ENCODE results near the gene MTERF4. TPM values are rescaled to one million over a fixed set of nuclear protein-coding genes. Genes with fewer than 3 reads are reported as not detected.

Gene MTERF4
- total and polyA plus RNA-seq, 2 of the 4 experiments (the other 2 are of a cell fraction), result 26.6 to 33.3 TPM

GRCh38 chr2:241068942-241069810 lies 32.9 kb downstream of the MTERF4 start (continued):
- TF ChIP-seq RFX5 (IDR thresholded peaks at IDR 0.05; ENCODE audit: low read depth, low read length), result no peak

GRCh38 chr2:241068136-241068941 lies 33.7 kb downstream of the MTERF4 start:
- Histone ChIP-seq H2BK15ac (ENCODE audit: low read depth, low read length) (no peak overlapping the region), H2BK5ac (ENCODE audit: low read depth, low read length, poor library complexity, severe bottlenecking) (no peak overlapping the region), H3K4me3 (ENCODE audit: insufficient read depth, low read depth, low read length) (no peak overlapping the region), H3K9me3 (ENCODE audit: control insufficient read depth, insufficient read depth, low read length) (no peaks in the 10 kb centered on the region), H2BK120ac (ENCODE audit: low read depth, low read length) (no peak overlapping the region), H3K4me1 (ENCODE audit: control insufficient read depth, insufficient read depth, low read length) (no peaks in the 10 kb centered on the region), H3K14ac (replicated peaks; ENCODE audit: low read depth, low read length) (no peak overlapping the region), H2BK20ac (ENCODE audit: low read depth, low read length) (no peak overlapping the region), H4K20me1 (ENCODE audit: insufficient read depth, low read length) (no peaks in the 10 kb centered on the region), H4K8ac (ENCODE audit: low read depth in 2 of 2, low read length in 2 of 2) (no peak overlapping the region), H3K27me3 (ENCODE audit: control insufficient read depth, insufficient read depth, low read length) (no peaks in the 10 kb centered on the region), H3K18ac (ENCODE audit: low read depth, low read length) (no peak overlapping the region), H3K79me1 (ENCODE audit: low read depth in 1 of 2, low read length in 2 of 2) (no peaks in the 10 kb centered on the region), H3K36me3 (ENCODE audit: control insufficient read depth, insufficient read depth, low read length) (peaks cover 42% of the 10 kb centered on the region; the same call in 1 of the 2 replicates), H3K9ac (ENCODE audit: low read depth, low read length) (no peak overlapping the region), H3K56ac (ENCODE audit: extremely low read depth, insufficient read depth, low read length) (no peak overlapping the region), H3K4ac (ENCODE audit: low read depth, low read length) (no peak overlapping the region), H4K5ac (ENCODE audit: low read depth, low read length) (no peak overlapping the region), H3K4me2 (ENCODE audit: low read depth, low read length) (no peak overlapping the region), H3K27ac (ENCODE audit: insufficient read depth, low read length) (no peak overlapping the region), H2AFZ (replicated peaks; ENCODE audit: low read length, poor library complexity) (no peak overlapping the region), H3K23ac (ENCODE audit: low read depth, low read length) (no peak overlapping the region), H2AK9ac (replicated peaks; ENCODE audit: low read depth, low read length, poor library complexity) (no peak overlapping the region), H4K91ac (ENCODE audit: insufficient read depth, low read depth, low read length) (no peak overlapping the region), H3K9me1 (ENCODE audit: insufficient read depth, low read length) (no peaks in the 10 kb centered on the region), H2AK5ac (ENCODE audit: low read depth, low read length) (no peak overlapping the region)
- intact Hi-C loops (cut with micrococcal nuclease) (no loop called here), dilution Hi-C loops (cut with HindIII; ENCODE audit: low sequenced_read_pairs, unreplicated experiment) (no loop called here), in situ Hi-C loops (cut with MboI; ENCODE audit: low sequenced_read_pairs) (no loop called here)
- DNase-seq, result no peak
- BruUV-seq (replicated peaks), result no TSS peak
- no peak for ATAC-seq (ENCODE audit: low read depth)
- CTCF ChIA-PET, result interaction anchor here (1.0 kb wide), 1 partner anchor 10 kb away, joined by 4 read pairs; no protein-coding TSS in a partner anchor
- 82% methylated on average over 12 of the region's 25 CpGs; no CpG with 5 or more reads in 1 of the 2 experiments for WGBS, 2 experiments (ENCODE audit: extremely low coverage in 2 of 2, insufficient read length in 1 of 2)
- POLR2A ChIA-PET (ENCODE audit: unreplicated experiment), result no interaction called here
- no peak for TF ChIP-seq RCOR1 (IDR thresholded peaks at IDR 0.05; ENCODE audit: insufficient replicate concordance, low read length)
- no peak for TF ChIP-seq CTCF (conservative IDR thresholded peaks at IDR 0.05; ENCODE audit: low read depth, low read length)
- no peak for TF ChIP-seq MAFK (IDR thresholded peaks at IDR 0.05; ENCODE audit: low read depth, low read length)
- TF ChIP-seq SMC3 (IDR thresholded peaks at IDR 0.05; ENCODE audit: low read depth, low read length), result no peak
- no peak for TF ChIP-seq MXI1 (IDR thresholded peaks at IDR 0.05; ENCODE audit: borderline replicate concordance, low read depth, low read length)
- TF ChIP-seq MAZ (IDR thresholded peaks at IDR 0.05; ENCODE audit: borderline replicate concordance, low read depth, low read length), result no peak
- TF ChIP-seq FOS (IDR thresholded peaks at IDR 0.05; ENCODE audit: low read depth, low read length), result no peak
- TF ChIP-seq USF2 (IDR thresholded peaks at IDR 0.05; ENCODE audit: low read depth, low read length), result no peak
- no peak for TF ChIP-seq CHD1 (IDR thresholded peaks at IDR 0.05; ENCODE audit: low read depth, low read length)
- no peak for TF ChIP-seq NFE2L2 (IDR thresholded peaks at IDR 0.05; ENCODE audit: low read depth, low read length)
- TF ChIP-seq BHLHE40 (IDR thresholded peaks at IDR 0.05; ENCODE audit: low read depth, low read length), result no peak
- TF ChIP-seq POLR2A (IDR thresholded peaks at IDR 0.05; ENCODE audit: low read depth, low read length), result no peak

Data from IMR-90 (cell line).